LNCAP (cell line): Measurements from ENCODE around the gene SPTY2D1.

Experiments
- TF ChIP-seq, protein P1 (sequence below): fragments of 450-650 bp; IDR thresholded peaks from 2 replicates; pipeline ENCODE4 v1.5.1; 2017; ENCODE audit warnings: mild to moderate bottlenecking

SPTY2D1 gene, protein sequence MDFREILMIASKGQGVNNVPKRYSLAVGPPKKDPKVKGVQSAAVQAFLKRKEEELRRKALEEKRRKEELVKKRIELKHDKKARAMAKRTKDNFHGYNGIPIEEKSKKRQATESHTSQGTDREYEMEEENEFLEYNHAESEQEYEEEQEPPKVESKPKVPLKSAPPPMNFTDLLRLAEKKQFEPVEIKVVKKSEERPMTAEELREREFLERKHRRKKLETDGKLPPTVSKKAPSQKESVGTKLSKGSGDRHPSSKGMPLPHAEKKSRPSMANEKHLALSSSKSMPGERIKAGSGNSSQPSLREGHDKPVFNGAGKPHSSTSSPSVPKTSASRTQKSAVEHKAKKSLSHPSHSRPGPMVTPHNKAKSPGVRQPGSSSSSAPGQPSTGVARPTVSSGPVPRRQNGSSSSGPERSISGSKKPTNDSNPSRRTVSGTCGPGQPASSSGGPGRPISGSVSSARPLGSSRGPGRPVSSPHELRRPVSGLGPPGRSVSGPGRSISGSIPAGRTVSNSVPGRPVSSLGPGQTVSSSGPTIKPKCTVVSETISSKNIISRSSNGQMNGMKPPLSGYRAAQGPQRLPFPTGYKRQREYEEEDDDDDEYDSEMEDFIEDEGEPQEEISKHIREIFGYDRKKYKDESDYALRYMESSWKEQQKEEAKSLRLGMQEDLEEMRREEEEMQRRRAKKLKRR

DNA sequence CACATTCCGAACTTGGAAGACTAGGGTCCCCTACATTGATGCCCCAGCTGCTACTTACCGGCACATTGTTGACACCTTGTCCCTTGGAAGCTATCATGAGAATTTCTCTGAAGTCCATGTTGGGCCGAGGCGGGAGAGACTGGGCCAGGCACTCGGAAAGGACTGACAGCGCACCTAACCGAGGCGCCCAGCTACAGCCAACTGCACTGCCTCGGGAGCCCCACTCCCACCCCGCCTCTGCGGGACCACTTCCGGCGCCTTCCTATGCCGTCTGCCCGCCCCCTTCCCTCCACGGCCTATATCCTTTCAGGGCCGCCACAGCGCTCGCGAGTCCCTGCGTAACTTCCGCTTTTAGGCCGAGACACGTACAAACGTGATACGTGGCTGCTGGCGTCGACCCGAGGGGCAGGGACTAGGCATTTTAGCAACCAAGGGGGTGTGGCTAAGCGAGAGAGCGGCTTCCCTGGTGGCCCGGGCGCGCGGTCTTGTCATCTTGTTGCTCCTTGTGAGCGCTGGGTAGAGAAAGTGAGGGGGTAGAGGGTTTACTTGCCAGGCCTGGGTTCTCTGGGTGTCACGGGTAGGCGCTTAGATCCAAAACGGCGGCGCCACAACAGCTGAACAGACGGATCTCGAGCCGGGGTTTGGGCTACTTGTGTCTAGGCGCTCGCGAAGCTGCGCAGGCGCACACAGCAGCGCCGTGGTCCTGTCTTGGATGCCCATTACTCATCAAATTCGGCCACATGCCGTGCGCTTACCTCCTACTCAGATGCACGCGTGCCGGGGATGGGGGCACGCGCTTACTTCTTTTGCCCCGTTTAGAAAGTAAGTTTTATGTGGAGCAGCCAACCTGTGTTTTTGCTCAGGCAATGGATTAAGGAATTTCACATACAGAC lies at the start of gene SPTY2D1:
SPTY2D1 (minus strand) TSS at position 203 of the 893 bp plus-strand sequence; CDS start at position 118, 85 bp downstream.
- TF ChIP-seq, protein P1, sequence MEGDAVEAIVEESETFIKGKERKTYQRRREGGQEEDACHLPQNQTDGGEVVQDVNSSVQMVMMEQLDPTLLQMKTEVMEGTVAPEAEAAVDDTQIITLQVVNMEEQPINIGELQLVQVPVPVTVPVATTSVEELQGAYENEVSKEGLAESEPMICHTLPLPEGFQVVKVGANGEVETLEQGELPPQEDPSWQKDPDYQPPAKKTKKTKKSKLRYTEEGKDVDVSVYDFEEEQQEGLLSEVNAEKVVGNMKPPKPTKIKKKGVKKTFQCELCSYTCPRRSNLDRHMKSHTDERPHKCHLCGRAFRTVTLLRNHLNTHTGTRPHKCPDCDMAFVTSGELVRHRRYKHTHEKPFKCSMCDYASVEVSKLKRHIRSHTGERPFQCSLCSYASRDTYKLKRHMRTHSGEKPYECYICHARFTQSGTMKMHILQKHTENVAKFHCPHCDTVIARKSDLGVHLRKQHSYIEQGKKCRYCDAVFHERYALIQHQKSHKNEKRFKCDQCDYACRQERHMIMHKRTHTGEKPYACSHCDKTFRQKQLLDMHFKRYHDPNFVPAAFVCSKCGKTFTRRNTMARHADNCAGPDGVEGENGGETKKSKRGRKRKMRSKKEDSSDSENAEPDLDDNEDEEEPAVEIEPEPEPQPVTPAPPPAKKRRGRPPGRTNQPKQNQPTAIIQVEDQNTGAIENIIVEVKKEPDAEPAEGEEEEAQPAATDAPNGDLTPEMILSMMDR = no peak

DNA sequence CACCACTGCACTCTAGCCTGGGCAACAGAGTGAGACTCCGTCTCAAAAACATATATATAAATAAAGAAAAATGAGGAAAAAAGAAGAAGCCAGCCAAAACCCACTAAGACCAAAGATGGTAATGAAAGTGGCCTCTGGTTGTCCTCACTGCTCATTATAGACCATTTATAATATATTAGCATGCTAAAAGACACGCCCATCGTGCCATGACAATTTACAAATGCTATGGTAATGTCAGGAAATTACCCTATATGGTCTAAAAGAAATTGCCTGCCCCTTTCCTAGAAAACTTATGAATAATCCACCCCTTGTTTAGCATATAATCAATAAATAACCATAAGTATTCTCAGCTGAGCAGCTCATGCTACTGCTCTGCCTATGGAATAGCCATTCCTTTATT lies 48.3 kb upstream of the SPTY2D1 start:
- TF ChIP-seq, protein P1 = no peak

DNA sequence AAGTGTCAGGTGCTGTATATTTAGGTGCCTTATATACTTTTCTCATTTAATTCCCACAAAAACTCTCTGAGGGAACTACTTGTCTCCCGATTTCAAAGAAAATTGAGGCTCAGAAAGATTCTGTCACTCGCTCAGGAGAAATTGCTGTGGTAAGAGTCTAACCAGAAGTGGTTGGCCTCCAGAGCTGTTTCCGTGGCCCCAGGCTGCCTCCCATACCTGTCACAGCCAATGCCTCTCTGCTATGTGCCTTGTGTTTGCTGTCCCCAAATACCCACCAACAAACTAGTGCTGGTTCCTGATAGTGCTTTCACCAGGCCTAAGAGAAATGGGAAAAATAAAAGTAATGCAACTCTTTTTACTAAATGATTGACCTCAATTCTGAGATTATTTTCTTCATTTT lies 43.4 kb upstream of the SPTY2D1 start:
- TF ChIP-seq, protein P1 = no peak

DNA sequence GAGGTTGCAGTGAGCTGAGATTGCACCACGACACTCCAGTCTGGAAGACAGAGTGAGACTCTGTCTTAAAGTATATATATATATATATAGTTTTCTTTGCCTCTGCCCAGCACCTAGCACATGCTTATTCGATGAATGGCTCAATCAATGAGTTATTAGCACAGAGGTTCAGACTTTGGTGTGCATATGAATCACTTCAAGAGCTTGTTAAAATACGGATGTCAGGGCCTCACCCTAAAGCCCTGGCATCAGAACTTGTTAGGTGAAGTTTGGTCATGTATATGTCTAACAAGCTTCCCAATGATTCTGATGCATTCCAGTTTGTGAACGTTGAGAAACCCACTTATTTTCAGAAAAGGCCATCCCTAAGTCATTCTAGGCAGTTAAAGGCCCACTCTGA lies 42.7 kb upstream of the SPTY2D1 start:
- TF ChIP-seq, protein P1 = no peak

DNA sequence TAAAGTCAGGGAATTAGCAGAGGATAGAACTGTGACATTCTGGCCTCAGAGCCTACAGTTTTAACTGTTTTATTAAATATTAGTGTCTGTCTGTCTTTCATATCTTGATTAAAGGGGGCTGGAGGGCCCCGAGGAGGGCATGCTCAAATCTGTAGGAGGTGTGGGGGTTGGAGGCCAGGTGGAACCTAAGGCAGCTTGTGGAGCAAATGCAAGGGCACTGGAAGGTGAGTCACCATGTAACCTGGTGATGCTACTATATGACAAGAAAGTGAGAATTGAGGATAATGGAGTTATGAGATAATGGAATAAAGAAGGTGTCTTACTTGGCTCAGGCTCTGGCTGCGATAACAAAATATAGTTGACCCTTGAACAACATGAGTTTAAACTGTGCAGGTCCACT lies 37.1 kb upstream of the SPTY2D1 start:
- TF ChIP-seq, protein P1 = no peak

DNA sequence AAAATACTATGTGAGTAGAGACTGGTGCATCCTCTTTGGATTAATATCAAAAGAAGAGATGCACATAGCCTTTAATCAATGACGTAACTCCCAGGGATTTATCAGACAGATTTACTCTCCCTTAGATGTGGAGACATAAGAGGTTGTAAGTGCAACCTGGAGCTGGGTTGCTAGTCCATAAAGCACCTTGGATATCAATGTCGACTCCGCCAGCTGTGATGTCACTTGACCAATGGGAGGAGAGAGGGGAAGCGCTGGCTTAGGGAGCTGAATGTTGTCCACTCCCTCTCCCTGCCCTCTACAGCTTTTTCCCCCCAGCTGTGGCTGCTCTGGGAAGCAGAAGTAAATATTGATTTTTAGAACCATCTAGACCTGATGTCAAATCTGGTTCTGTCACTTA lies 35.6 kb upstream of the SPTY2D1 start:
- TF ChIP-seq, protein P1 = no peak

DNA sequence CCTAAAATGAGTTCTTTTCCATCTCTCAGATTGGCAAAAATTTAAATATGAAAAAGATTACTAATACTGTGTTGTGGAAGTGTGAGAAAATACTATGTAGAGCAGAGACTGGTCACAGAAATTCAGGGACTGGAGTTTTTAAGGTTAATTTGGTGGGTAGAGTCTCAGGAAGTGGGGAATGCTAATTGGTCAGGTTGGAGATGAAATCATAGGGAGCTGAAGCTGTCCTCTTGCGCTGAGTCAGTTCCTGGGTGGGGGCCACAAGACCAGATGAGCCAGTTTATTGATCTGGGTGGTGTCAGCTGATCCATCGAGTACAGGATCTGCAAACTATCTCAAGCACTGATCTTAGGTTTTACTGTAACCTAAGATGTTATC lies 35.1 kb upstream of the SPTY2D1 start:
- TF ChIP-seq, protein P1 = no peak
